ENCODE measurements around the gene PZP. TPM values are rescaled to one million over a fixed set of nuclear protein-coding genes. Genes with fewer than 3 reads are reported as not detected.

Gene PZP
- total and polyA plus RNA-seq, 2 of the 13 experiments (the other 11 are each of a cell fraction or from before 2014, with no cell fraction given): 0.07 to 0.89 TPM

DNA sequence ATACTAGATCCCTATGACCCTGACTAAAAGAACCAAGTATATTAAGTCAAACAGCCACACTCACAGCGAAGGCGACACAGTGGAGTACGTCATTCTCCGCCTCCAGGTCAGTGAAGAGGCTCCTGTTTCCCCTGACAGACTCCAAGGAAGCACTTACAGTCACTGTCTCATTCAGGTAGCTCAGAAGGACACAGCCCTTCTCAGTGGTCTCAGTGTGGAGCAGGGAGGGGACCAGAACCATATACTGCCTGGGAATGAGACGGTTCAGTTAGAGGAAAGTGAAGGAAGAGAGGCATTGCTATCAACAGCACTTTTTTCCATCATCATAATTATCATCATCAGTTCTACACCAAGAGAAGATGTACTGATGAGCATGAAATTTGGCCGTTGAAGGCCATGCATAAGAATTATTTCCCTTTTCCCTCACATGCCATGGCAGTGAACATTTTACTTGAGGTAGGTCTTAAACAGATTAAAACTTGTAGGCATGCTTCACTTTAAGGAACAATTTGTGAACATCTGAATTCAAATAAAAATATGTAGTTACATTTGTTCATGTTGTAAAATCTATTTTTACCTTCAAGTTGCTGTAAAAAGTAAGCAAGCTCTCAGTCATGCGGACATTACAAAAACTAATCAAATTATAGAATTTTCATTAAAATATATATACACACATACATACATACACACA, 94.8 kb downstream of the PZP start (continued):
- TF ChIP-seq, protein P1, sequence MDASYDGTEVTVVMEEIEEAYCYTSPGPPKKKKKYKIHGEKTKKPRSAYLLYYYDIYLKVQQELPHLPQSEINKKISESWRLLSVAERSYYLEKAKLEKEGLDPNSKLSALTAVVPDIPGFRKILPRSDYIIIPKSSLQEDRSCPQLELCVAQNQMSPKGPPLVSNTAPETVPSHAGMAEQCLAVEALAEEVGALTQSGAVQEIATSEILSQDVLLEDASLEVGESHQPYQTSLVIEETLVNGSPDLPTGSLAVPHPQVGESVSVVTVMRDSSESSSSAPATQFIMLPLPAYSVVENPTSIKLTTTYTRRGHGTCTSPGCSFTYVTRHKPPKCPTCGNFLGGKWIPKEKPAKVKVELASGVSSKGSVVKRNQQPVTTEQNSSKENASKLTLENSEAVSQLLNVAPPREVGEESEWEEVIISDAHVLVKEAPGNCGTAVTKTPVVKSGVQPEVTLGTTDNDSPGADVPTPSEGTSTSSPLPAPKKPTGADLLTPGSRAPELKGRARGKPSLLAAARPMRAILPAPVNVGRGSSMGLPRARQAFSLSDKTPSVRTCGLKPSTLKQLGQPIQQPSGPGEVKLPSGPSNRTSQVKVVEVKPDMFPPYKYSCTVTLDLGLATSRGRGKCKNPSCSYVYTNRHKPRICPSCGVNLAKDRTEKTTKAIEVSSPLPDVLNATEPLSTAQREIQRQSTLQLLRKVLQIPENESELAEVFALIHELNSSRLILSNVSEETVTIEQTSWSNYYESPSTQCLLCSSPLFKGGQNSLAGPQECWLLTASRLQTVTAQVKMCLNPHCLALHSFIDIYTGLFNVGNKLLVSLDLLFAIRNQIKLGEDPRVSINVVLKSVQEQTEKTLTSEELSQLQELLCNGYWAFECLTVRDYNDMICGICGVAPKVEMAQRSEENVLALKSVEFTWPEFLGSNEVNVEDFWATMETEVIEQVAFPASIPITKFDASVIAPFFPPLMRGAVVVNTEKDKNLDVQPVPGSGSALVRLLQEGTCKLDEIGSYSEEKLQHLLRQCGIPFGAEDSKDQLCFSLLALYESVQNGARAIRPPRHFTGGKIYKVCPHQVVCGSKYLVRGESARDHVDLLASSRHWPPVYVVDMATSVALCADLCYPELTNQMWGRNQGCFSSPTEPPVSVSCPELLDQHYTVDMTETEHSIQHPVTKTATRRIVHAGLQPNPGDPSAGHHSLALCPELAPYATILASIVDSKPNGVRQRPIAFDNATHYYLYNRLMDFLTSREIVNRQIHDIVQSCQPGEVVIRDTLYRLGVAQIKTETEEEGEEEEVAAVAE (CRISPR knock-in tag; IDR thresholded peaks at IDR 0.05; ENCODE audit: borderline replicate concordance): 0 out of 2 replicates have a peak, but pooled peaks have one; percentile 4
- TF ChIP-seq, protein P2, sequence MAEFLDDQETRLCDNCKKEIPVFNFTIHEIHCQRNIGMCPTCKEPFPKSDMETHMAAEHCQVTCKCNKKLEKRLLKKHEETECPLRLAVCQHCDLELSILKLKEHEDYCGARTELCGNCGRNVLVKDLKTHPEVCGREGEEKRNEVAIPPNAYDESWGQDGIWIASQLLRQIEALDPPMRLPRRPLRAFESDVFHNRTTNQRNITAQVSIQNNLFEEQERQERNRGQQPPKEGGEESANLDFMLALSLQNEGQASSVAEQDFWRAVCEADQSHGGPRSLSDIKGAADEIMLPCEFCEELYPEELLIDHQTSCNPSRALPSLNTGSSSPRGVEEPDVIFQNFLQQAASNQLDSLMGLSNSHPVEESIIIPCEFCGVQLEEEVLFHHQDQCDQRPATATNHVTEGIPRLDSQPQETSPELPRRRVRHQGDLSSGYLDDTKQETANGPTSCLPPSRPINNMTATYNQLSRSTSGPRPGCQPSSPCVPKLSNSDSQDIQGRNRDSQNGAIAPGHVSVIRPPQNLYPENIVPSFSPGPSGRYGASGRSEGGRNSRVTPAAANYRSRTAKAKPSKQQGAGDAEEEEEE (CRISPR knock-in tag; IDR thresholded peaks at IDR 0.05; ENCODE audit: borderline replicate concordance): no peak
- TF ChIP-seq TAF1 (CRISPR knock-in tag; IDR thresholded peaks at IDR 0.05) (peak; percentile 44; the same call in 1 of the 2 replicates), EZH2 (conservative IDR thresholded peaks at IDR 0.05; ENCODE audit: low read depth, low read length) (no peak), ZNF17 (CRISPR knock-in tag; IDR thresholded peaks at IDR 0.05) (no peak), CC2D1A (CRISPR knock-in tag; IDR thresholded peaks at IDR 0.05) (no peak), ZKSCAN5 (CRISPR knock-in tag; IDR thresholded peaks at IDR 0.05) (no peak), DPF2 (CRISPR knock-in tag; IDR thresholded peaks at IDR 0.05; ENCODE audit: borderline replicate concordance, low read depth) (no peak), HHEX (CRISPR knock-in tag; IDR thresholded peaks at IDR 0.05) (no peak), ZNF644 (CRISPR knock-in tag; IDR thresholded peaks at IDR 0.05; ENCODE audit: low read depth) (no peak), GATA4 (IDR thresholded peaks at IDR 0.05; ENCODE audit: borderline replicate concordance, low read depth) (no peak), CBX5 (CRISPR knock-in tag; IDR thresholded peaks at IDR 0.05; ENCODE audit: borderline replicate concordance) (0 out of 2 replicates have a peak, but pooled peaks have one; percentile 30), PPARG (CRISPR knock-in tag; conservative IDR thresholded peaks at IDR 0.05) (no peak), ZFP37 (CRISPR knock-in tag; IDR thresholded peaks at IDR 0.05; ENCODE audit: borderline replicate concordance) (no peak), MATR3 (CRISPR knock-in tag; IDR thresholded peaks at IDR 0.05) (no peak), ZBTB7B (CRISPR knock-in tag; IDR thresholded peaks at IDR 0.05) (no peak), ZNF101 (CRISPR knock-in tag; IDR thresholded peaks at IDR 0.05; ENCODE audit: borderline replicate concordance, low read depth) (no peak)
- TF ChIP-seq, protein P3, sequence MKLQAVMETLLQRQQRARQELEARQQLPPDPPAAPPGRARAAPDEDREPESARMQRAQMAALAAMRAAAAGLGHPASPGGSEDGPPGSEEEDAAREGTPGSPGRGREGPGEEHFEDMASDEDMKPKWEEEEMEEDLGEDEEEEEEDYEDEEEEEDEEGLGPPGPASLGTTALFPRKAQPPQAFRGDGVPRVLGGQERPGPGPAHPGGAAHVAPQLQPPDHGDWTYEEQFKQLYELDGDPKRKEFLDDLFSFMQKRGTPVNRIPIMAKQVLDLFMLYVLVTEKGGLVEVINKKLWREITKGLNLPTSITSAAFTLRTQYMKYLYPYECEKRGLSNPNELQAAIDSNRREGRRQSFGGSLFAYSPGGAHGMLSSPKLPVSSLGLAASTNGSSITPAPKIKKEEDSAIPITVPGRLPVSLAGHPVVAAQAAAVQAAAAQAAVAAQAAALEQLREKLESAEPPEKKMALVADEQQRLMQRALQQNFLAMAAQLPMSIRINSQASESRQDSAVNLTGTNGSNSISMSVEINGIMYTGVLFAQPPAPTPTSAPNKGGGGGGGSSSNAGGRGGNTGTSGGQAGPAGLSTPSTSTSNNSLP (IDR thresholded peaks at IDR 0.05; ENCODE audit: low read depth, low read length): no peak
- TF ChIP-seq, protein P4, sequence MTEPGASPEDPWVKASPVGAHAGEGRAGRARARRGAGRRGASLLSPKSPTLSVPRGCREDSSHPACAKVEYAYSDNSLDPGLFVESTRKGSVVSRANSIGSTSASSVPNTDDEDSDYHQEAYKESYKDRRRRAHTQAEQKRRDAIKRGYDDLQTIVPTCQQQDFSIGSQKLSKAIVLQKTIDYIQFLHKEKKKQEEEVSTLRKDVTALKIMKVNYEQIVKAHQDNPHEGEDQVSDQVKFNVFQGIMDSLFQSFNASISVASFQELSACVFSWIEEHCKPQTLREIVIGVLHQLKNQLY (CRISPR knock-in tag; IDR thresholded peaks at IDR 0.05): no peak
- TF ChIP-seq, protein P5, sequence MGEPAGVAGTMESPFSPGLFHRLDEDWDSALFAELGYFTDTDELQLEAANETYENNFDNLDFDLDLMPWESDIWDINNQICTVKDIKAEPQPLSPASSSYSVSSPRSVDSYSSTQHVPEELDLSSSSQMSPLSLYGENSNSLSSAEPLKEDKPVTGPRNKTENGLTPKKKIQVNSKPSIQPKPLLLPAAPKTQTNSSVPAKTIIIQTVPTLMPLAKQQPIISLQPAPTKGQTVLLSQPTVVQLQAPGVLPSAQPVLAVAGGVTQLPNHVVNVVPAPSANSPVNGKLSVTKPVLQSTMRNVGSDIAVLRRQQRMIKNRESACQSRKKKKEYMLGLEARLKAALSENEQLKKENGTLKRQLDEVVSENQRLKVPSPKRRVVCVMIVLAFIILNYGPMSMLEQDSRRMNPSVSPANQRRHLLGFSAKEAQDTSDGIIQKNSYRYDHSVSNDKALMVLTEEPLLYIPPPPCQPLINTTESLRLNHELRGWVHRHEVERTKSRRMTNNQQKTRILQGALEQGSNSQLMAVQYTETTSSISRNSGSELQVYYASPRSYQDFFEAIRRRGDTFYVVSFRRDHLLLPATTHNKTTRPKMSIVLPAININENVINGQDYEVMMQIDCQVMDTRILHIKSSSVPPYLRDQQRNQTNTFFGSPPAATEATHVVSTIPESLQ (CRISPR knock-in tag; conservative IDR thresholded peaks at IDR 0.05): no peak
